GM18505 (cell line): Measurements from ENCODE around the gene ABCB6.

Experiments used
- ATAC-seq: cut with Tn5 transposase; IDR thresholded peaks from one replicate; pipeline ENCODE4 v1.9.1; 2021; ENCODE audit not compliant: unreplicated experiment
- POLR2A ChIP-seq: IDR thresholded peaks from 4 replicates; pipeline ENCODE4 v1.6.1; 2011; ENCODE audit warnings: borderline replicate concordance; ENCODE audit not compliant: insufficient read depth, insufficient read length; ENCODE audit errors: extremely low read depth

The ABCB6 gene

GRCh38 chr2:219214786-219215185 lies 4.0 kb downstream of the ABCB6 start:
- ATAC-seq: no peak
- no peak for TF ChIP-seq POLR2A

- no peak for TF ChIP-seq POLR2A
- no peak for ATAC-seq
These were observed 4.6 kb downstream of the ABCB6 start for GRCh38 chr2:219214141-219214540.

- no peak for ATAC-seq
- no peak for TF ChIP-seq POLR2A
These were observed 5.2 kb downstream of the ABCB6 start for GRCh38 chr2:219213486-219214071.

- TF ChIP-seq POLR2A: no peak
- no peak for ATAC-seq
These were observed 5.7 kb downstream of the ABCB6 start for GRCh38 chr2:219213026-219213415.

GRCh38 chr2:219210886-219211362 lies 7.8 kb downstream of the ABCB6 start:
- TF ChIP-seq POLR2A: no peak
- no peak for ATAC-seq

- no peak for TF ChIP-seq POLR2A
- ATAC-seq: no peak
These were observed 8.4 kb downstream of the ABCB6 start for GRCh38 chr2:219210196-219210885.

GRCh38 chr2:219209236-219210195 lies 9.2 kb downstream of the ABCB6 start:
- no peak for TF ChIP-seq POLR2A
- ATAC-seq: no peak

GRCh38 chr2:219207884-219208740 lies 10.6 kb downstream of the ABCB6 start:
- no peak for ATAC-seq
- no peak for TF ChIP-seq POLR2A

- no peak for TF ChIP-seq POLR2A
- ATAC-seq: no peak
These were observed 11.4 kb downstream of the ABCB6 start for GRCh38 chr2:219207134-219207883.

GRCh38 chr2:219206328-219207133 lies 12.2 kb downstream of the ABCB6 start, which contains the start of gene ZFAND2B:
Gene ZFAND2B (plus strand): TSS chr2:219206782. CDS start chr2:219206988, 206 bp downstream.
- peak; percentile 99 for TF ChIP-seq POLR2A

GRCh38 chr2:219205981-219206327 lies 12.8 kb downstream of the ABCB6 start:
- no peak for TF ChIP-seq POLR2A
- no peak for ATAC-seq

More at GRCh38 chr2:219206328-219207133, 12.2 kb downstream of the ABCB6 start, which contains the start of gene ZFAND2B:
- ATAC-seq: peak; percentile 95
